NCI-H526 treated with DMSO at 0.1 percent for 48 hours (cell line): ENCODE measurements around the gene UBTD2.

Source experiments
- DNase-seq: peaks from one replicate; lab custom pipeline; 2025; lab: John Stamatoyannopoulos, UW

The UBTD2 gene

GRCh38 chr5:172194985-172195774, 88.4 kb downstream of the UBTD2 start:
- DNase-seq: no peak

- no peak for DNase-seq
Observed at GRCh38 chr5:172193872-172194271, 89.7 kb downstream of the UBTD2 start, which contains the start of gene EFCAB9. TSS of gene EFCAB9 (plus strand) at chr5:172194172. CDS start at chr5:172194173, 1 bp downstream.

- no peak for DNase-seq
Observed at GRCh38 chr5:172189693-172190296, 93.8 kb downstream of the UBTD2 start.

GRCh38 chr5:172188893-172189692, 94.5 kb downstream of the UBTD2 start:
- no peak for DNase-seq

GRCh38 chr5:172188033-172188892, 95.3 kb downstream of the UBTD2 start, which contains the start of gene STK10:
TSS of gene STK10 (minus strand) at chr5:172188224. CDS start at chr5:172188042, 182 bp downstream.
- peak; percentile 41 for DNase-seq

- no peak for DNase-seq
Observed at GRCh38 chr5:172187118-172188032, 96.2 kb downstream of the UBTD2 start.

GRCh38 chr5:172186114-172186695, 97.4 kb downstream of the UBTD2 start:
- no peak for DNase-seq

GRCh38 chr5:172185096-172185461, 98.5 kb downstream of the UBTD2 start:
- no peak for DNase-seq

- DNase-seq: no peak
Observed at GRCh38 chr5:172183881-172184280, 99.7 kb downstream of the UBTD2 start.

GRCh38 chr5:172182291-172182690, 101.3 kb downstream of the UBTD2 start:
- DNase-seq: no peak

GRCh38 chr5:172180936-172181335, 102.6 kb downstream of the UBTD2 start:
- no peak for DNase-seq

- no peak for DNase-seq
Observed at GRCh38 chr5:172178991-172179989, 104.3 kb downstream of the UBTD2 start.

GRCh38 chr5:172178301-172178987, 105.1 kb downstream of the UBTD2 start:
- no peak for DNase-seq

GRCh38 chr5:172177176-172177575, 106.4 kb downstream of the UBTD2 start:
- no peak for DNase-seq

GRCh38 chr5:172175263-172175719, 108.3 kb downstream of the UBTD2 start:
- DNase-seq: no peak

- no peak for DNase-seq
Observed at GRCh38 chr5:172173564-172174153, 109.9 kb downstream of the UBTD2 start.

- no peak for DNase-seq
Observed at GRCh38 chr5:172172912-172173563, 110.5 kb downstream of the UBTD2 start.
